AG09319 (cell line): Measurements from ENCODE around the gene KCNK6.

Experiments
- DNase-seq: peaks from one replicate; pipeline ENCODE4 v3.0.0-alpha.2; 2010; ENCODE audit warnings: low read depth; ENCODE audit errors: extremely low read depth
- CTCF ChIP-seq: IDR thresholded peaks from 2 replicates; pipeline ENCODE4 v1.5.1; 2011; ENCODE audit warnings: low read depth, mild to moderate bottlenecking, inconsistent platforms, low read length, moderate library complexity

The KCNK6 gene

DNA sequence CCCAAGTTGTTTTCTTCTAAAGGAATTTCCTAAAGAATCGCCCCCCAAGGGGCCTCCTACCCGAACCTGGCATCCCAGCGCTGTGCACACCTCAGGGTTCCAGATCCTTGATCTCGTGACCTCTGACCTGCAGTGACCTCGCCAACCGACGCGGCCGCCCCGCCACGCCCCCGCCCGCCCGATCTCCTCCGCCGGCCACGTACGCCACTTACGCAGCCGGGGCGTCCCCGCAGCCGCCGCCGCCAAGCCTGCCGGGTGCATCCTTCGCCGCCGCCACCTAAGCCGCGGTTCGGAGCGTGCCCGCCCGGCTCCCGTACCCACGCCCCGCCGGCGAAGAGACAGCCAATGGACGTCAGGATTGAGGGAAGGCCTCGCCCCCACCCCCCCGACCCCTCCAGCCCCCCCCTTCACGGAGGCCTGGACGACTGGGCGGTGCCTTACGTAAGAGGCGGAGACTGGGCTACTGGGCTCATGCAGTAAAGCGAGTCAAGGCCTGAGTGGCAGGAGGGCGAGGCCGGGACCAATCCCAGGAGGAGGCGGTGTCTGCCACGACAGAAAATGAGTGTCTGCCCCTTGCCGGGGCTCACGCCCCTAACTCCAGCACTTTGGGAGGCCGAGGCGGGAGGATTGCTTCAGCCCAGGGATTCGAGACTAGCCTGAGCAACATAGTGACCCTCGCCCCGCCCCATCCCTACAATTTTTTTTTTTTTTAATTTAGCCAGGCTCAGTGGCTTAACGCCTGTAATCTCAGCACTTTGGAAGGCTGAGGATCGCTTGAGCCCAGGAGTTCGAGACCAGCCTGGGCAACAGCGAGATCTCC, 3.8 kb upstream of the KCNK6 start, which contains the start of gene YIF1B:
Gene YIF1B, minus strand, starts transcription at position 291 of the 820 bp plus-strand sequence. Its CDS starts 30 bp downstream, at position 261.
- TF ChIP-seq CTCF: no peak
- DNase-seq: peak; percentile 93

- no peak for TF ChIP-seq CTCF
- no peak for DNase-seq
Observed at GRCh38 chr19:38316477-38317067, 3.1 kb upstream of the KCNK6 start.

DNA sequence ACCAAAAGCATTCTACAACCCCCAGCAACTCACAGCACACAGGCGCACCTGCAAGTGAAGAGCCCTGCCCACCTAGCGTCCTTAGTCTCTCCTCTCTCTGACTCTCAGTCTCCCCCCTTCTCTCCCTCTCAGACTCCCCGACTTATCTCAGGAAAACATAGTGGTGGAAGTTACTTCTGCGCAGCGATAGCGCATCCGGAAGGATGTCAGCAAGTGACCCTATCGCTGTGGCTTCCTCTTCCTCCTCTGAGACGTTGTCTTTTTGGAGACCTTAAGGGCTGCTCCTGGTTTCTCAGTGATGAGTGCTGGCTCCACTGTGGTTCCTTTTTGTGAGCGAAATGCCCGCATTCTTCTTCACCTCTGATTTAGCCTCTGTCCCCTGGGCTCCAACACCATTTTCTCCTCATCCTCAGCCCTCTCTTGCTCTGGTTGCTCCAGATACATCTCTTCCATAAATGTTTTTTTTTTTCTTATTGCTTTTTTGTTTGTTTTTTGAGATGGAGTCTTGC, 2.5 kb upstream of the KCNK6 start:
- no peak for TF ChIP-seq CTCF

DNA sequence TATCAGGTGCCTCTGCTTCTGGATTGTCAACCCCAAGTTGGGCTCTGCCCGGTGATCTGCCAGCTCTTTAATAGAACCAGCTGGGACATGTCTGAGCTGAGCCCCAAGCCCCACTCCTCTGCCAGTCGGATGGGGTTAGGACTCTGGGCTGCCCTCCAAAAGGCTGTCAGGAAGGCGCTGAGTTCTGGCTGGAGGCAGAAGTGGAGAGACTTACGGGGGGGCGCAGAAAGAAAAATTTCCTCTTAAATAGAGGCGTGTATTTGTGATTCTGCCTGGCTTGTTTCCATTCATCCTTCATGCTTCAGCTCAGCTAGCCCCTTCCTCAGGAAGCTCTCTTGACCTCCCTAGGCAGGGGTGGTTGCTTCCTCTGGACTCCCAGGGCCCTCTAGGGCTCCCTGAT, 985 bp upstream of the KCNK6 start:
- DNase-seq: no peak

More for the DNA sequence above, 2.5 kb upstream of the KCNK6 start:
- DNase-seq: no peak

DNA sequence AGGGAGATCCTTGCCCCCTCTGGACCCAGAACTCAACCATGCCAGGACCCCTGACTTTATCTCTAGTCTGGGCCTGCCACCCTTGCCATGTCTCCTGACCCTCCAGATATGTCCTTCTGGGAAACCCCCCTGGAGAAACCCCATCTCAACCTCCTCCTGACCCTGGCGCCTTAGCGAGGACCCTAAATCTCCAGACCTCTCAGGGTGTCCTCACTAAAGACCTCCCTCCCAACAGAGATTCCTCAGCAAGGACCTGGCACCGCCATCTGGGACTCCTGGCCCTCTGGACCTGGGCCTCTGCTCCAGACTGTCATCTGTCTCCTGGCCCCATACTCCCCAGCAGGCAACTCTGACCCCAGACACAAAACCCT, 1.3 kb downstream of the KCNK6 start:
- DNase-seq: no peak
- TF ChIP-seq CTCF: no peak

More for the DNA sequence above, 985 bp upstream of the KCNK6 start:
- no peak for TF ChIP-seq CTCF

DNA sequence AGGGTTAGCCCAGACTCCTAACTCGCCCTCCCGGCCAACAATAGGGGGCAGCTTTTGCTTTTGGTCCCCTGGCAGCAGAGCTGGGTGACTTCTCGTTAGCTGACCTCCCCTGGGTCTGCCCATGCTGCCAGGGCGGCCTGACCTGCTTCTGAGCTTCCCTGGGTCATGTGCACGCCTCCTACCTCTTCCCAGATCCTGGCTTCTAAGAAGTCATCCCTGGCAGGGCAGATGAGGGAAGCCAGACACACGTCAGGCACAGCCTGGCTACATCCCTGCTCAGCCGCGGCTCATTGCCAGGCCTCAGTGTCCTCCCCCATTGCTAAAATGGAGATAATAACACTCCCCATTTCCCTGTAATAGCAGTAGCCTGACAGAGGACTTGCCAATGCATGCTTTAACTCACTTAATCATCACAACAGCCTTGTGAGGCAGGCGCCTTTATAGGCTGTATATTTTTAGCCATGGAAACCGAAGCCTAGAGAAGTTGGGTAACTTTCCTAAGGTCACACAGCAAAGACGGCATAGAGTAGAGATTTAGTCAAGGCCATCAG, 2.1 kb downstream of the KCNK6 start:
- no peak for DNase-seq
- no peak for TF ChIP-seq CTCF

DNA sequence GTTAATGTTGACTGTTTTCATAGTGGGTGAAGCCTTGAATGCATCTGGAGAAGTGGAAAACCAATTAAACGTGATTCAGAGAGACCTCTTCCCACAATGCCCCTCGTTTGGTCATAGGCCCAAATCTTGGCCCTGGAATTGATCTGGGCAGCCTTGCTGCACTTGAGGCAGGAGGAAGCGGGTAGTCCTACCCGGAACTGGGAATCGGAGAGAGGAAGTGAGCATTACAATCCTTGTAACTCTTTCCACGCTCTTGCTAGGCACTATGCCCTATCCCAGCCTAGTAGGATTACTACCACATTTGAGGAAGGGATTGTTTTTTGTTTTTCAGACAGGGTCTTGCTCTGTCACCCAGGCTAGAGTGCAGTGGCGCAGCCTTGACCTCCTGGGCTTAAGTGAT, 3.6 kb downstream of the KCNK6 start:
- no peak for TF ChIP-seq CTCF
- no peak for DNase-seq
